ENCODE data around the gene ZMIZ1.

The ZMIZ1 gene

GRCh38 chr10:79243181-79244067, 174.7 kb downstream of the ZMIZ1 start:
- no peak for DNase-seq (ENCODE audit: low spot score)
- no peak for FAIRE-seq

- no peak for DNase-seq (ENCODE audit: low spot score)
- FAIRE-seq = no peak
Measured at GRCh38 chr10:79244068-79244442, 175.3 kb downstream of the ZMIZ1 start.

GRCh38 chr10:79244841-79245504, 176.2 kb downstream of the ZMIZ1 start:
- DNase-seq (ENCODE audit: low spot score) = no peak
- no peak for FAIRE-seq

GRCh38 chr10:79245539-79246208, 176.9 kb downstream of the ZMIZ1 start:
- FAIRE-seq (no peak), DNase-seq (ENCODE audit: low spot score) (no peak)

- DNase-seq (ENCODE audit: low spot score) = no peak
- FAIRE-seq = no peak
Measured at GRCh38 chr10:79246209-79246581, 177.4 kb downstream of the ZMIZ1 start.

- FAIRE-seq (no peak), DNase-seq (ENCODE audit: low spot score) (no peak)
Measured at GRCh38 chr10:79246606-79247275, 178.0 kb downstream of the ZMIZ1 start.

GRCh38 chr10:79247373-79248137, 178.8 kb downstream of the ZMIZ1 start:
- no peak for DNase-seq (ENCODE audit: low spot score)
- no peak for FAIRE-seq

GRCh38 chr10:79248341-79249185, 179.8 kb downstream of the ZMIZ1 start:
- no peak for FAIRE-seq
- no peak for DNase-seq (ENCODE audit: low spot score)

- FAIRE-seq = no peak
- DNase-seq (ENCODE audit: low spot score) = no peak
Measured at GRCh38 chr10:79249186-79250121, 180.7 kb downstream of the ZMIZ1 start.

- FAIRE-seq = no peak
- DNase-seq (ENCODE audit: low spot score) = no peak
Measured at GRCh38 chr10:79250259-79250658, 181.5 kb downstream of the ZMIZ1 start.

GRCh38 chr10:79252450-79252849, 183.7 kb downstream of the ZMIZ1 start:
- FAIRE-seq (peak; percentile 52), DNase-seq (ENCODE audit: low spot score) (no peak)

GRCh38 chr10:79252971-79253370, 184.2 kb downstream of the ZMIZ1 start:
- peak; percentile 56 for FAIRE-seq
- no peak for DNase-seq (ENCODE audit: low spot score)

GRCh38 chr10:79253704-79254103, 184.9 kb downstream of the ZMIZ1 start:
- FAIRE-seq (no peak), DNase-seq (ENCODE audit: low spot score) (no peak)

- DNase-seq (ENCODE audit: low spot score) = no peak
- no peak for FAIRE-seq
Measured at GRCh38 chr10:79254333-79255006, 185.7 kb downstream of the ZMIZ1 start.

- DNase-seq (ENCODE audit: low spot score) (no peak), FAIRE-seq (no peak)
Measured at GRCh38 chr10:79255007-79255507, 186.3 kb downstream of the ZMIZ1 start.

GRCh38 chr10:79256264-79256806, 187.6 kb downstream of the ZMIZ1 start:
- FAIRE-seq (peak; percentile 20), DNase-seq (ENCODE audit: low spot score) (no peak)

- FAIRE-seq (no peak), DNase-seq (ENCODE audit: low spot score) (no peak)
Measured at GRCh38 chr10:79258894-79259293, 190.1 kb downstream of the ZMIZ1 start.

- no peak for FAIRE-seq
- no peak for DNase-seq (ENCODE audit: low spot score)
Measured at GRCh38 chr10:79259834-79260233, 191.1 kb downstream of the ZMIZ1 start.

Data from urothelium cell line (cell line).